GM20431 (cell line): Measurements from ENCODE around the gene TM9SF3.
"Not testable (repeated sequence)": the region's sequence is repeated elsewhere in the genome, so short reads cannot be mapped to it uniquely, and the experiment has no call there.

Source experiments
- in situ Hi-C: fragments of 300-500 bp; cut with MseI, MboI; formaldehyde crosslinking; loops from one replicate; pipeline ENCODE4 v1.15.0; 2020; ENCODE audit warnings: low sequenced_read_pairs; ENCODE audit not compliant: unreplicated experiment

TM9SF3 gene

GRCh38 chr10:96576277-96576980 lies 10.4 kb downstream of the TM9SF3 start:
- in situ Hi-C loops = no loop called here

- in situ Hi-C loops = not testable (repeated sequence)
Measured at GRCh38 chr10:96574564-96574963, 12.2 kb downstream of the TM9SF3 start.

- in situ Hi-C loops = no loop called here
Measured at GRCh38 chr10:96573036-96573435, 13.8 kb downstream of the TM9SF3 start.

- in situ Hi-C loops = no loop called here
Measured at GRCh38 chr10:96570983-96571964, 15.5 kb downstream of the TM9SF3 start.

- in situ Hi-C loops = no loop called here
Measured at GRCh38 chr10:96570511-96570910, 16.3 kb downstream of the TM9SF3 start.

GRCh38 chr10:96568402-96568801 lies 18.4 kb downstream of the TM9SF3 start:
- in situ Hi-C loops = no loop called here

- in situ Hi-C loops = no loop called here
Measured at GRCh38 chr10:96565774-96566173, 21.0 kb downstream of the TM9SF3 start.

GRCh38 chr10:96560966-96561887 lies 25.6 kb downstream of the TM9SF3 start:
- in situ Hi-C loops = no loop called here

- in situ Hi-C loops = no loop called here
Measured at GRCh38 chr10:96560489-96560888, 26.3 kb downstream of the TM9SF3 start.

- in situ Hi-C loops = no loop called here
Measured at GRCh38 chr10:96556003-96556402, 30.8 kb downstream of the TM9SF3 start.

GRCh38 chr10:96555330-96555729 lies 31.5 kb downstream of the TM9SF3 start:
- in situ Hi-C loops = no loop called here

GRCh38 chr10:96548589-96548988 lies 38.2 kb downstream of the TM9SF3 start:
- in situ Hi-C loops = no loop called here

GRCh38 chr10:96545558-96545957 lies 41.3 kb downstream of the TM9SF3 start:
- in situ Hi-C loops = not testable (repeated sequence)

- in situ Hi-C loops = no loop called here
Measured at GRCh38 chr10:96541921-96542320, 44.9 kb downstream of the TM9SF3 start.

GRCh38 chr10:96540240-96540639 lies 46.6 kb downstream of the TM9SF3 start:
- in situ Hi-C loops = no loop called here

GRCh38 chr10:96538683-96539082 lies 48.1 kb downstream of the TM9SF3 start:
- in situ Hi-C loops = no loop called here

- in situ Hi-C loops = no loop called here
Measured at GRCh38 chr10:96536129-96536528, 50.7 kb downstream of the TM9SF3 start.

- in situ Hi-C loops = no loop called here
Measured at GRCh38 chr10:96532523-96532922, 54.3 kb downstream of the TM9SF3 start.

GRCh38 chr10:96529634-96530279 lies 57.1 kb downstream of the TM9SF3 start:
- in situ Hi-C loops = no loop called here

GRCh38 chr10:96524741-96525140 lies 62.1 kb downstream of the TM9SF3 start:
- in situ Hi-C loops = no loop called here
